ENCODE measurements around the gene MRE11.

DNA sequence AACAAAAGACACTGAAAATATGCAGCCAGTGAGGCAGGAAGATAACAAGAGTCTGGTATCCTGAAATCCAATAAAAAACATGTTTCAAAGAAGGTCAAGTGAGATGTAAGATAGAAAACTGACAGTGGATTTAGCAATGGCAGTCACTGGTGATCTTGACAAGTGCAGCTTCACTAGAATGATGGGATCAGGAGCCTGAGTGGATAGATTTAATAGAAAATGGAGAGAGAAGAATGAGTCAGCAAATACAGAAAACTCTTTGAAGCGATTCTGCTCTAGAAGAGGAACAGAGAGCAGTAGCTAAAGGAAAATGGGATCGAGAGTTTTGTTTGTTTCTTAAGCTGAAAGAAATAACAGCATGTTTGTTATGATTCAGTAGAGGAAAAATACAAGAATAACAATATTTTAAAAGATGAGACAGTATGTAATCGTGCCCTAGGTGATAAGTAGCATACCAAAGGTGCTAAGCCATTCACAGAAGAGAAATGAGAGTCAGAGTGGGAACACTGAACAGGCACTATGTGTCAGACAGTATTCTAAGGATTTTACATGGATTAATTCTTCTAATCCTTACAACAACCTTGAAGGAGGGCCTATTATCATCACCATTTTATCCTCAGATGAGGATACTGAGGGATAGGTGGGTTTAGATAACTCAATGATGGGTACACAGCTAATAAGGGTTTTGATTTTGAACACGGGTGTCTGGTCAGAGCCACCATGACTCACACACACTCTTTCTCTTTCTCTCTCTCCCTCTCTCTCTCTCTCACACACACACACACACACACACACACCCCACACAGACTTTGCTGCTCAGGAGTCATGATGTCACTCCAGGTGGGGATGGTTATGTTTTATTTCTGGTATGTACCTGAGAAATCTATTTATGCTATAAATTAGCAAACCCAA, 36.3 kb downstream of the MRE11 start:
- no peak for TF ChIP-seq GATA2 (IDR thresholded peaks at IDR 0.05; ENCODE audit: low read depth, low read length)
- TF ChIP-seq GATA3 (IDR thresholded peaks at IDR 0.05; ENCODE audit: low read depth, low read length) = no peak

Measured in SH-SY5Y (cell line).